ENCODE results near the gene PBRM1. TPM values are rescaled to one million over a fixed set of nuclear protein-coding genes. Genes with fewer than 3 reads are reported as not detected.
A peak's percentile ranks its signal among the peaks of the same experiment; 100 is the strongest.

The PBRM1 gene
- total RNA-seq, 1 donor = 100 TPM

- Histone ChIP-seq H3K4me2 (ENCODE audit: insufficient read depth, low read length) (no peak overlapping the region), H3K4me3 (ENCODE audit: insufficient read depth, low read length) (no peak overlapping the region), H3K27ac (ENCODE audit: low read depth, low read length) (no peak overlapping the region), H4K20me1 (ENCODE audit: insufficient read depth, low read length) (no peaks in the 10 kb centered on the region), H2AFZ (ENCODE audit: low read length) (no peak overlapping the region), H3K79me2 (ENCODE audit: insufficient read depth, low read length) (no peaks in the 10 kb centered on the region), H3K36me3 (ENCODE audit: insufficient read depth, low read length) (peaks cover 21% of the 10 kb centered on the region), H3K4me1 (ENCODE audit: insufficient read depth, low read length) (no peaks in the 10 kb centered on the region), H3K27me3 (ENCODE audit: insufficient read depth, low read length) (no peaks in the 10 kb centered on the region), H3K9me3 (ENCODE audit: low read depth, low read length) (no peaks in the 10 kb centered on the region)
- no peak for DNase-seq (ENCODE audit: insufficient read length, low spot score, missing footprints)
- no peak for TF ChIP-seq CTCF (IDR thresholded peaks at IDR 0.05; ENCODE audit: extremely low read depth, low read depth, low read length)
Measured at GRCh38 chr3:52593103-52593502, 92.6 kb downstream of the PBRM1 start.

- no peak for DNase-seq (ENCODE audit: insufficient read length, low spot score, missing footprints)
- H4K20me1 ChIP-seq (ENCODE audit: insufficient read depth, low read length) = no peaks in the 10 kb centered on the region
- H3K27me3 ChIP-seq (ENCODE audit: insufficient read depth, low read length) = no peaks in the 10 kb centered on the region
- no peaks in the 10 kb centered on the region for H3K79me2 ChIP-seq (ENCODE audit: insufficient read depth, low read length)
- H3K4me2 ChIP-seq (ENCODE audit: insufficient read depth, low read length) = no peak overlapping the region
- no peak overlapping the region for H3K27ac ChIP-seq (ENCODE audit: low read depth, low read length)
- no peak overlapping the region for H3K4me3 ChIP-seq (ENCODE audit: insufficient read depth, low read length)
- H2AFZ ChIP-seq (ENCODE audit: low read length) = no peak overlapping the region
- H3K4me1 ChIP-seq (ENCODE audit: insufficient read depth, low read length) = peaks cover 10% of the 10 kb centered on the region
- TF ChIP-seq CTCF (IDR thresholded peaks at IDR 0.05; ENCODE audit: extremely low read depth, low read depth, low read length) = no peak
- no peaks in the 10 kb centered on the region for H3K9me3 ChIP-seq (ENCODE audit: low read depth, low read length)
- peaks cover 39% of the 10 kb centered on the region for H3K36me3 ChIP-seq (ENCODE audit: insufficient read depth, low read length)
Measured at GRCh38 chr3:52574056-52574965, 111.4 kb downstream of the PBRM1 start.

GRCh38 chr3:52572221-52572620 lies 113.5 kb downstream of the PBRM1 start:
- peaks cover 10% of the 10 kb centered on the region for H3K4me1 ChIP-seq (ENCODE audit: insufficient read depth, low read length)
- H3K27ac ChIP-seq (ENCODE audit: low read depth, low read length) = no peak overlapping the region
- no peaks in the 10 kb centered on the region for H3K9me3 ChIP-seq (ENCODE audit: low read depth, low read length)
- no peak overlapping the region for H3K4me2 ChIP-seq (ENCODE audit: insufficient read depth, low read length)
- peaks cover 22% of the 10 kb centered on the region for H3K36me3 ChIP-seq (ENCODE audit: insufficient read depth, low read length)
- no peaks in the 10 kb centered on the region for H4K20me1 ChIP-seq (ENCODE audit: insufficient read depth, low read length)
- DNase-seq (ENCODE audit: insufficient read length, low spot score, missing footprints) = no peak
- no peak overlapping the region for H3K4me3 ChIP-seq (ENCODE audit: insufficient read depth, low read length)
- no peak overlapping the region for H2AFZ ChIP-seq (ENCODE audit: low read length)
- H3K79me2 ChIP-seq (ENCODE audit: insufficient read depth, low read length) = no peaks in the 10 kb centered on the region
- no peaks in the 10 kb centered on the region for H3K27me3 ChIP-seq (ENCODE audit: insufficient read depth, low read length)
- no peak for TF ChIP-seq CTCF (IDR thresholded peaks at IDR 0.05; ENCODE audit: extremely low read depth, low read depth, low read length)

GRCh38 chr3:52570076-52570475 lies 115.6 kb downstream of the PBRM1 start:
- peak overlapping the region; percentile 60 for H3K27ac ChIP-seq (ENCODE audit: low read depth, low read length)

More at GRCh38 chr3:52570076-52570475, 115.6 kb downstream of the PBRM1 start:
- Histone ChIP-seq H3K79me2 (ENCODE audit: insufficient read depth, low read length) (no peaks in the 10 kb centered on the region), H2AFZ (ENCODE audit: low read length) (no peak overlapping the region), H3K27me3 (ENCODE audit: insufficient read depth, low read length) (no peaks in the 10 kb centered on the region), H3K36me3 (ENCODE audit: insufficient read depth, low read length) (peaks cover 20% of the 10 kb centered on the region), H4K20me1 (ENCODE audit: insufficient read depth, low read length) (no peaks in the 10 kb centered on the region), H3K9me3 (ENCODE audit: low read depth, low read length) (no peaks in the 10 kb centered on the region), H3K4me2 (ENCODE audit: insufficient read depth, low read length) (peak overlapping the region; percentile 4), H3K4me3 (ENCODE audit: insufficient read depth, low read length) (no peak overlapping the region), H3K4me1 (ENCODE audit: insufficient read depth, low read length) (peaks cover 10% of the 10 kb centered on the region)
- peak; percentile 77 for DNase-seq (ENCODE audit: insufficient read length, low spot score, missing footprints)
- no peak for TF ChIP-seq CTCF (IDR thresholded peaks at IDR 0.05; ENCODE audit: extremely low read depth, low read depth, low read length)

All from osteoblast (primary cell).